OCI-LY1 (cell line): Measurements from ENCODE around the gene PRRC1.

ENCODE experiments used
- CTCF ChIP-seq: fragments of 200-600 bp; sonication (generic), shearing (Covaris generic); IDR thresholded peaks from 2 replicates; pipeline ENCODE4 v1.5.1; 2017; ENCODE audit warnings: mild to moderate bottlenecking, antibody characterized with exemption, low read length, moderate library complexity, mixed read lengths
- EZH2 ChIP-seq: fragments of 200-600 bp; sonication (generic), shearing (Covaris generic); IDR thresholded peaks from 2 replicates; pipeline ENCODE4 v1.8.0; 2017; ENCODE audit warnings: borderline replicate concordance, mixed run types, mild to moderate bottlenecking, antibody characterized with exemption, low read length, moderate library complexity, mixed read lengths

GRCh38 chr5:127492854-127493738, 24.3 kb upstream of the PRRC1 start:
- TF ChIP-seq CTCF (peak; percentile 97), EZH2 (no peak)
